ENCODE data around the gene TRIM62.

DNA sequence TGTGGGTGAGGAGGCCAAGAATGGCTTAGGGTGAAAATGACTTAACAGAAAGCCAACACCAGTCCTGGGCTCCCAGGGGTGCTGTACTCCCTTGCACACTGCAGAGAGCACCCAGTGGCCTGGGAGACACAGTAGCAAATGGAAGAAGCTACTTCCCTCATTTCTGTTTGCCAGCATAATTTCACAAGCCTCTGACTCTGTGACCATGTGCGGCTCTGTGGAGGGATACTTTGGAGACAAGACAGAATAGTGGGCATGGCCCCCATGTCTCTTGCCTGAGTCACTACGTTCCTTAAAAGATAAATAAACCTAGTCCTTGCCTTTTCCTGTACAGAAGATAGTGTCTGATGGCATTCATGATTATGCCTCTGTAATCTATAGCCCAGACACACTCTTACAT lies 38.1 kb downstream of the TRIM62 start:
- TF ChIP-seq, protein P1, sequence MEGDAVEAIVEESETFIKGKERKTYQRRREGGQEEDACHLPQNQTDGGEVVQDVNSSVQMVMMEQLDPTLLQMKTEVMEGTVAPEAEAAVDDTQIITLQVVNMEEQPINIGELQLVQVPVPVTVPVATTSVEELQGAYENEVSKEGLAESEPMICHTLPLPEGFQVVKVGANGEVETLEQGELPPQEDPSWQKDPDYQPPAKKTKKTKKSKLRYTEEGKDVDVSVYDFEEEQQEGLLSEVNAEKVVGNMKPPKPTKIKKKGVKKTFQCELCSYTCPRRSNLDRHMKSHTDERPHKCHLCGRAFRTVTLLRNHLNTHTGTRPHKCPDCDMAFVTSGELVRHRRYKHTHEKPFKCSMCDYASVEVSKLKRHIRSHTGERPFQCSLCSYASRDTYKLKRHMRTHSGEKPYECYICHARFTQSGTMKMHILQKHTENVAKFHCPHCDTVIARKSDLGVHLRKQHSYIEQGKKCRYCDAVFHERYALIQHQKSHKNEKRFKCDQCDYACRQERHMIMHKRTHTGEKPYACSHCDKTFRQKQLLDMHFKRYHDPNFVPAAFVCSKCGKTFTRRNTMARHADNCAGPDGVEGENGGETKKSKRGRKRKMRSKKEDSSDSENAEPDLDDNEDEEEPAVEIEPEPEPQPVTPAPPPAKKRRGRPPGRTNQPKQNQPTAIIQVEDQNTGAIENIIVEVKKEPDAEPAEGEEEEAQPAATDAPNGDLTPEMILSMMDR (IDR thresholded peaks at IDR 0.05 in 8 of 11, conservative IDR thresholded peaks at IDR 0.05 in 3 of 11): no peak
- TF ChIP-seq POLR2A (IDR thresholded peaks at IDR 0.05) (no peak), POLR2AphosphoS5 (IDR thresholded peaks at IDR 0.05) (no peak)
